ENCODE data around the gene KSR2.
"Not testable (repeated sequence)": the region's sequence is repeated elsewhere in the genome, so short reads cannot be mapped to it uniquely, and the experiment has no call there.

KSR2 gene

DNA sequence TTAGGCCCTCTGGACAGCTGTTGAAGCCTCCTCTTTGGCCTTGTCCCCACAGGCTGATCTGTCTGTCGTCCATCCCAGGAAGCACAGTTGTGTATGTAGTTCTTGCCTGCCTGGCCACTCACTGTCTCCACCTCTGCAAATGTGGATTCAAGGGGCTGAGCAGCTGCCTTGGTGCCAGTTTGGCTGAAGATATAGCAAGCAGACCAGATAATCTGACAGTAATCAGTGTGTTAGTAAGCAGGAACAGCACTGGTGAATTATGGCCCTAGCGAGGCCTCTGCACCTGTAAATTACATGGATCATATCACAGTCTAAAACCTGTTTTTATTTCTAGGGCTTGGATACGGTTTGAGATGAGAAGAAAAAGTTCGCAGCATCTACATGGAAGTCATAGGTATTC is 324.8 kb downstream of the KSR2 start:
- no peak overlapping the region for H3K4me2 ChIP-seq (ENCODE audit: low read length)
- H3K9me3 ChIP-seq (ENCODE audit: insufficient read depth, low read length), result no peaks in the 10 kb centered on the region
- no peak for TF ChIP-seq EZH2phosphoT487 (IDR thresholded peaks at IDR 0.05; ENCODE audit: low read depth)
- TF ChIP-seq, protein P1, sequence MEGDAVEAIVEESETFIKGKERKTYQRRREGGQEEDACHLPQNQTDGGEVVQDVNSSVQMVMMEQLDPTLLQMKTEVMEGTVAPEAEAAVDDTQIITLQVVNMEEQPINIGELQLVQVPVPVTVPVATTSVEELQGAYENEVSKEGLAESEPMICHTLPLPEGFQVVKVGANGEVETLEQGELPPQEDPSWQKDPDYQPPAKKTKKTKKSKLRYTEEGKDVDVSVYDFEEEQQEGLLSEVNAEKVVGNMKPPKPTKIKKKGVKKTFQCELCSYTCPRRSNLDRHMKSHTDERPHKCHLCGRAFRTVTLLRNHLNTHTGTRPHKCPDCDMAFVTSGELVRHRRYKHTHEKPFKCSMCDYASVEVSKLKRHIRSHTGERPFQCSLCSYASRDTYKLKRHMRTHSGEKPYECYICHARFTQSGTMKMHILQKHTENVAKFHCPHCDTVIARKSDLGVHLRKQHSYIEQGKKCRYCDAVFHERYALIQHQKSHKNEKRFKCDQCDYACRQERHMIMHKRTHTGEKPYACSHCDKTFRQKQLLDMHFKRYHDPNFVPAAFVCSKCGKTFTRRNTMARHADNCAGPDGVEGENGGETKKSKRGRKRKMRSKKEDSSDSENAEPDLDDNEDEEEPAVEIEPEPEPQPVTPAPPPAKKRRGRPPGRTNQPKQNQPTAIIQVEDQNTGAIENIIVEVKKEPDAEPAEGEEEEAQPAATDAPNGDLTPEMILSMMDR (IDR thresholded peaks at IDR 0.05; ENCODE audit: low read depth, low read length), result no peak
- H3K27ac ChIP-seq (ENCODE audit: low read length), result no peak overlapping the region
- no peaks in the 10 kb centered on the region for H3K4me1 ChIP-seq (ENCODE audit: low read length)
- no peak overlapping the region for H3K4me3 ChIP-seq (ENCODE audit: low read length)
- H3K27me3 ChIP-seq (ENCODE audit: low read depth, low read length), result peaks cover 26% of the 10 kb centered on the region
- H2AFZ ChIP-seq (ENCODE audit: low read depth, low read length), result no peak overlapping the region
- no peaks in the 10 kb centered on the region for H3K36me3 ChIP-seq (replicated peaks; ENCODE audit: low read depth, low read length)
- no peaks in the 10 kb centered on the region for H3K79me2 ChIP-seq (ENCODE audit: low read length)
- no peaks in the 10 kb centered on the region for H4K20me1 ChIP-seq (ENCODE audit: insufficient read depth, low read length)
- H3K9ac ChIP-seq (ENCODE audit: low read length), result no peak overlapping the region

DNA sequence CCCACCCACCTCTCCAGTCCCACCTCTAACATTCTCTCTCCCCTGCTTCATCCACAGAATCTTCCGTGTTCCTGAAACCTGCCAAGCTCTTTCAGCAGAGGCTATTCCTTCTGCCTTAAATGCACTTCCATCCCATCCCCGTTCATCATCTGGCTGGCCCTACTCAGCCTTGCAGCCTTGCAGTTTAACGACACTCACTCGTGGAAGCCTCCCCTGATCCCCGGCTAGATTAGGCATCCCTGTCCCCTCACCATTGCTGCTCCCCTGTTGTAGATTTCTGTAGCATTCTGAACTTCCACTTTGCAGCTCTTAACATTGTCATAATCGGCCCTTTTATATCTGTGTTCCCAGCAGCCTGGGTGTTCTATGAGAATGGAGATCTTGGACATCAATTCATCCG is 326.9 kb downstream of the KSR2 start:
- H3K9me3 ChIP-seq (ENCODE audit: insufficient read depth, low read length), result no peaks in the 10 kb centered on the region
- H3K4me2 ChIP-seq (ENCODE audit: low read length), result no peak overlapping the region
- H4K20me1 ChIP-seq (ENCODE audit: insufficient read depth, low read length), result no peaks in the 10 kb centered on the region
- no peak overlapping the region for H3K4me3 ChIP-seq (ENCODE audit: low read length)
- H3K36me3 ChIP-seq (replicated peaks; ENCODE audit: low read depth, low read length), result no peaks in the 10 kb centered on the region
- H3K27ac ChIP-seq (ENCODE audit: low read length), result no peak overlapping the region
- H3K27me3 ChIP-seq (ENCODE audit: low read depth, low read length), result peaks cover 18% of the 10 kb centered on the region
- H3K4me1 ChIP-seq (ENCODE audit: low read length), result no peaks in the 10 kb centered on the region
- H2AFZ ChIP-seq (ENCODE audit: low read depth, low read length), result no peak overlapping the region
- TF ChIP-seq EZH2phosphoT487 (IDR thresholded peaks at IDR 0.05; ENCODE audit: low read depth), result no peak
- TF ChIP-seq, protein P1 (IDR thresholded peaks at IDR 0.05; ENCODE audit: low read depth, low read length), result no peak
- no peaks in the 10 kb centered on the region for H3K79me2 ChIP-seq (ENCODE audit: low read length)
- no peak overlapping the region for H3K9ac ChIP-seq (ENCODE audit: low read length)

DNA sequence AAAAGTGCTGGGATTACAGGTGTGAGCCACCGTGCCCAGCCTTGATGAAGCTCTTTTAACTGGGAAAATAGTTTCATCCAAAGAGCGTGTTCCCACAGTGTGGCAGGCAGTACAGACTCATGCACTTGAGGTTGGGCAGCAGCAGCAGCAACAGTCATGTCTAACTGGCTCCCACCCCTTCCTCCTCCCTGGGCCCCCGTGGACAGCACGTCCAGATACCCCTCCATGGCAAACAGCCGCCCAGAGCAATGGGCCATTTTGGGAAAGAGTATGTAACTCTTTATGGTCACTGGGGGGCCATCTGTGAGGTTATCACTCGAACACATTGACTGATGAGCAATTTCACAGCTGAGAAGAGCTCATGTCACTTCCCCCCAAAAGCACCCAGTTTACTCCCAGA is 328.3 kb downstream of the KSR2 start:
- Histone ChIP-seq H3K9me3 (ENCODE audit: insufficient read depth, low read length) (no peaks in the 10 kb centered on the region), H3K4me1 (ENCODE audit: low read length) (no peaks in the 10 kb centered on the region), H3K4me2 (ENCODE audit: low read length) (no peak overlapping the region), H3K9ac (ENCODE audit: low read length) (no peak overlapping the region), H4K20me1 (ENCODE audit: insufficient read depth, low read length) (no peaks in the 10 kb centered on the region), H3K27ac (ENCODE audit: low read length) (no peak overlapping the region), H3K4me3 (ENCODE audit: low read length) (no peak overlapping the region), H3K79me2 (ENCODE audit: low read length) (no peaks in the 10 kb centered on the region), H3K27me3 (ENCODE audit: low read depth, low read length) (peaks cover 15% of the 10 kb centered on the region), H2AFZ (ENCODE audit: low read depth, low read length) (no peak overlapping the region), H3K36me3 (replicated peaks; ENCODE audit: low read depth, low read length) (no peaks in the 10 kb centered on the region)
- TF ChIP-seq EZH2phosphoT487 (IDR thresholded peaks at IDR 0.05; ENCODE audit: low read depth), result no peak
- TF ChIP-seq, protein P1 (IDR thresholded peaks at IDR 0.05; ENCODE audit: low read depth, low read length), result no peak

DNA sequence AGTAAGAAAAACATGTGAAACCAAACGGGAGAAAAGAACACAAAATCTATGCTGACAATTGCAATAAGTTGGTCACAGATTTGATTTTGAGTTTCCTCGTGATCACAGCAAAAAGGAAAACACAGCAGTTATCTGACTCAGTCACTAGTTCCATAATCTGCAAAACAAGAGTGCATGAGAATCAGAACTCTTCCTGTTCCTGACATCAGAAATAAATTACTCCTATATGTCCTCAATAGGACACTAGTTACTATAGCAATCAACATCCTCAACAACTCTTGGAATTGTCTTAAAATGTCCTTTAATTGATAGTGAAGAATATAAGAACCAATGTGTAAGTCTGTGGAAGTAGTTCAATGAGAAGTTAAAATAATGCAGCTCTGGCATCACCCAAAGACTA is 339.3 kb downstream of the KSR2 start:
- H3K27me3 ChIP-seq (ENCODE audit: low read depth, low read length), result no peaks in the 10 kb centered on the region
- no peaks in the 10 kb centered on the region for H3K9me3 ChIP-seq (ENCODE audit: insufficient read depth, low read length)
- H3K4me2 ChIP-seq (ENCODE audit: low read length), result no peak overlapping the region
- H3K79me2 ChIP-seq (ENCODE audit: low read length), result no peaks in the 10 kb centered on the region
- H2AFZ ChIP-seq (ENCODE audit: low read depth, low read length), result no peak overlapping the region
- no peak overlapping the region for H3K27ac ChIP-seq (ENCODE audit: low read length)
- no peak overlapping the region for H3K4me3 ChIP-seq (ENCODE audit: low read length)
- H3K36me3 ChIP-seq (replicated peaks; ENCODE audit: low read depth, low read length), result no peaks in the 10 kb centered on the region
- no peaks in the 10 kb centered on the region for H4K20me1 ChIP-seq (ENCODE audit: insufficient read depth, low read length)
- TF ChIP-seq, protein P1 (IDR thresholded peaks at IDR 0.05; ENCODE audit: low read depth, low read length), result no peak
- H3K9ac ChIP-seq (ENCODE audit: low read length), result no peak overlapping the region
- H3K4me1 ChIP-seq (ENCODE audit: low read length), result no peaks in the 10 kb centered on the region

DNA sequence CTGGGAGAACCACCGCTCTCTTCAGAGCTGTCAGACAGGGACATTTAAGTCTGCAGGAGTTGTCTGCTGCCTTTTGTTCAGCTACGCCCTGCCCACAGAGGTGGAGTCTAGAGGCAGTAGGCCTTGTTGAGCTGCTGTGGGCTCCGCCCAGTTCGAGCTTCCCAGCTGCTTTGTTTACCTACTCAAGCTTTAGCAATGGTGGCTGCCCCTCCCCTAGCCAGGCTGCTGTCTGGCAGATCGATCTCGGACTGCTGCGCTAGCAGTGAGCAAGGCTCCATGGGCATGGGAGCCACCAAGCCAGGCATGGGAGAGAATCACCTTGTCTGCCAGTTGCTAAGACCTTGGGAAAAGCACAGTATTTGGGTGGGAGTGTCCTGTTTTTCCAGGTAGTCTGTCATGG is 340.1 kb downstream of the KSR2 start:
- H3K4me2 ChIP-seq (ENCODE audit: low read length); H3K79me2 ChIP-seq (ENCODE audit: low read length); H3K9me3 ChIP-seq (ENCODE audit: insufficient read depth, low read length); H3K4me3 ChIP-seq (ENCODE audit: low read length); H4K20me1 ChIP-seq (ENCODE audit: insufficient read depth, low read length); H3K36me3 ChIP-seq (replicated peaks; ENCODE audit: low read depth, low read length); H3K4me1 ChIP-seq (ENCODE audit: low read length); H3K9ac ChIP-seq (ENCODE audit: low read length); H2AFZ ChIP-seq (ENCODE audit: low read depth, low read length); H3K27ac ChIP-seq (ENCODE audit: low read length); H3K27me3 ChIP-seq (ENCODE audit: low read depth, low read length): not testable (repeated sequence)

Measured in OCI-LY3 (cell line).